ENCODE measurements around the gene PCDHGA9.

- TF ChIP-seq MAZ (CRISPR knock-in tag; conservative IDR thresholded peaks at IDR 0.05 in 1 of 2, IDR thresholded peaks at IDR 0.05 in 1 of 2), result no peak
- TF ChIP-seq GABPA (tag; conservative IDR thresholded peaks at IDR 0.05; ENCODE audit: low read depth), result no peak
- no peak for TF ChIP-seq KLF1 (tag; IDR thresholded peaks at IDR 0.05)
- TF ChIP-seq SRSF1 (IDR thresholded peaks at IDR 0.05; ENCODE audit: low read depth, low read length), result no peak
- no peak for TF ChIP-seq U2AF2 (optimal IDR thresholded peaks at IDR 0.05; ENCODE audit: low read depth, low read length)
- TF ChIP-seq NFIX (CRISPR knock-in tag; IDR thresholded peaks at IDR 0.05; ENCODE audit: low read depth), result no peak
- TF ChIP-seq, protein P1, sequence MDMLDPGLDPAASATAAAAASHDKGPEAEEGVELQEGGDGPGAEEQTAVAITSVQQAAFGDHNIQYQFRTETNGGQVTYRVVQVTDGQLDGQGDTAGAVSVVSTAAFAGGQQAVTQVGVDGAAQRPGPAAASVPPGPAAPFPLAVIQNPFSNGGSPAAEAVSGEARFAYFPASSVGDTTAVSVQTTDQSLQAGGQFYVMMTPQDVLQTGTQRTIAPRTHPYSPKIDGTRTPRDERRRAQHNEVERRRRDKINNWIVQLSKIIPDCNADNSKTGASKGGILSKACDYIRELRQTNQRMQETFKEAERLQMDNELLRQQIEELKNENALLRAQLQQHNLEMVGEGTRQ (CRISPR knock-in tag; IDR thresholded peaks at IDR 0.05), result no peak
- no peak for TF ChIP-seq TAF1 (IDR thresholded peaks at IDR 0.05; ENCODE audit: control insufficient read depth, extremely low read depth, insufficient read depth, low read length, severe bottlenecking)
- TF ChIP-seq KAT8 (IDR thresholded peaks at IDR 0.05; ENCODE audit: low read depth), result no peak
- TF ChIP-seq, protein P2, sequence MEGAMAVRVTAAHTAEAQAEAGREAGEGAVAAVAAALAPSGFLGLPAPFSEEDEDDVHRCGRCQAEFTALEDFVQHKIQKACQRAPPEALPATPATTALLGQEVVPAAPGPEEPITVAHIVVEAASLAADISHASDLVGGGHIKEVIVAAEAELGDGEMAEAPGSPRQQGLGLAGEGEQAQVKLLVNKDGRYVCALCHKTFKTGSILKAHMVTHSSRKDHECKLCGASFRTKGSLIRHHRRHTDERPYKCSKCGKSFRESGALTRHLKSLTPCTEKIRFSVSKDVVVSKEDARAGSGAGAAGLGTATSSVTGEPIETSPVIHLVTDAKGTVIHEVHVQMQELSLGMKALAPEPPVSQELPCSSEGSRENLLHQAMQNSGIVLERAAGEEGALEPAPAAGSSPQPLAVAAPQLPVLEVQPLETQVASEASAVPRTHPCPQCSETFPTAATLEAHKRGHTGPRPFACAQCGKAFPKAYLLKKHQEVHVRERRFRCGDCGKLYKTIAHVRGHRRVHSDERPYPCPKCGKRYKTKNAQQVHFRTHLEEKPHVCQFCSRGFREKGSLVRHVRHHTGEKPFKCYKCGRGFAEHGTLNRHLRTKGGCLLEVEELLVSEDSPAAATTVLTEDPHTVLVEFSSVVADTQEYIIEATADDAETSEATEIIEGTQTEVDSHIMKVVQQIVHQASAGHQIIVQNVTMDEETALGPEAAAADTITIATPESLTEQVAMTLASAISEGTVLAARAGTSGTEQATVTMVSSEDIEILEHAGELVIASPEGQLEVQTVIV (CRISPR knock-in tag; IDR thresholded peaks at IDR 0.05; ENCODE audit: borderline replicate concordance), result no peak
- TF ChIP-seq MAX (CRISPR knock-in tag; IDR thresholded peaks at IDR 0.05), result no peak
- no peak for TF ChIP-seq HNRNPUL1 (IDR thresholded peaks at IDR 0.05; ENCODE audit: low read length)
- TF ChIP-seq STAG1 (CRISPR knock-in tag; IDR thresholded peaks at IDR 0.05; ENCODE audit: borderline replicate concordance), result no peak
- TF ChIP-seq CTCF (IDR thresholded peaks at IDR 0.05 in 2 of 3, conservative IDR thresholded peaks at IDR 0.05 in 1 of 3; ENCODE audit: insufficient read depth in 2 of 3, low read depth in 1 of 3, low read length in 3 of 3), result no peak
Measured at GRCh38 chr5:141409598-141410306, 7.2 kb downstream of the PCDHGA9 start.
